ENCODE measurements around the gene MRPS27.
A peak's percentile ranks its signal among the peaks of the same experiment; 100 is the strongest.

Gene MRPS27

GRCh38 chr5:72216756-72217155 is 103.3 kb downstream of the MRPS27 start:
- no peak for DNase-seq (ENCODE audit: low read depth, low spot score)
- in situ Hi-C loops (cut with HindIII; ENCODE audit: low sequenced_read_pairs) = no loop called here
- no peak overlapping the region for H3K4me3 ChIP-seq (ENCODE audit: low read depth, low read length)
- TF ChIP-seq CTCF (IDR thresholded peaks at IDR 0.05; ENCODE audit: low read depth, low read length) = no peak

GRCh38 chr5:72214168-72214567 is 105.9 kb downstream of the MRPS27 start:
- DNase-seq (ENCODE audit: low read depth, low spot score) = no peak
- in situ Hi-C loops (cut with HindIII; ENCODE audit: low sequenced_read_pairs) = no loop called here
- no peak for TF ChIP-seq CTCF (IDR thresholded peaks at IDR 0.05; ENCODE audit: low read depth, low read length)
- no peak overlapping the region for H3K4me3 ChIP-seq (ENCODE audit: low read depth, low read length)

GRCh38 chr5:72213482-72213881 is 106.6 kb downstream of the MRPS27 start:
- DNase-seq (ENCODE audit: low read depth, low spot score) = no peak
- in situ Hi-C loops (cut with HindIII; ENCODE audit: low sequenced_read_pairs) = no loop called here
- no peak for TF ChIP-seq CTCF (IDR thresholded peaks at IDR 0.05; ENCODE audit: low read depth, low read length)
- H3K4me3 ChIP-seq (ENCODE audit: low read depth, low read length) = no peak overlapping the region

- in situ Hi-C loops (cut with HindIII; ENCODE audit: low sequenced_read_pairs) = no loop called here
- no peak overlapping the region for H3K4me3 ChIP-seq (ENCODE audit: low read depth, low read length)
- DNase-seq (ENCODE audit: low read depth, low spot score) = no peak
- TF ChIP-seq CTCF (IDR thresholded peaks at IDR 0.05; ENCODE audit: low read depth, low read length) = no peak
Measured at GRCh38 chr5:72212171-72212570, 107.9 kb downstream of the MRPS27 start.

GRCh38 chr5:72210888-72211678 is 109.0 kb downstream of the MRPS27 start:
- peak; percentile 95 for DNase-seq (ENCODE audit: low read depth, low spot score)
- no peak for TF ChIP-seq CTCF (IDR thresholded peaks at IDR 0.05; ENCODE audit: low read depth, low read length)
- in situ Hi-C loops (cut with HindIII; ENCODE audit: low sequenced_read_pairs) = no loop called here
- peak overlapping the region; percentile 6 for H3K4me3 ChIP-seq (ENCODE audit: low read depth, low read length)

- in situ Hi-C loops (cut with HindIII; ENCODE audit: low sequenced_read_pairs) = no loop called here
- DNase-seq (ENCODE audit: low read depth, low spot score) = peak; percentile 62
- no peak for TF ChIP-seq CTCF (IDR thresholded peaks at IDR 0.05; ENCODE audit: low read depth, low read length)
- H3K4me3 ChIP-seq (ENCODE audit: low read depth, low read length) = no peak overlapping the region
Measured at GRCh38 chr5:72209147-72210115, 110.6 kb downstream of the MRPS27 start.

Data from astrocyte of the spinal cord (primary cell).